Fibroblast of lung (primary cell): Measurements from ENCODE around the gene CCNK. TPM values are rescaled to one million over a fixed set of nuclear protein-coding genes. Genes with fewer than 3 reads are reported as not detected.

Source experiments
- DNase-seq, 2 donors: peaks; one replicate each; pipeline versions ENCODE4 v3.0.0 to v3.0.0-alpha.2; 2010; ENCODE audit warnings: low read depth in 2 of 2
- H2AFZ ChIP-seq: 2 replicates; pipeline ENCODE4 v1.5.1; 2012; ENCODE audit warnings: low read length, control low read depth, inconsistent platforms
- H3K27ac ChIP-seq: 2 replicates; pipeline ENCODE4 v1.5.1; 2011; ENCODE audit warnings: low read length, control low read depth; ENCODE audit not compliant: insufficient read depth
- H3K27me3 ChIP-seq: 2 replicates; pipeline ENCODE4 v1.5.1; 2011; ENCODE audit warnings: mild to moderate bottlenecking, low read length; ENCODE audit not compliant: control insufficient read depth, insufficient read depth
- H3K36me3 ChIP-seq: 2 replicates; pipeline ENCODE4 v1.5.1; 2011; ENCODE audit warnings: low read length; ENCODE audit not compliant: control insufficient read depth, insufficient read depth
- H3K4me1 ChIP-seq: 2 replicates; pipeline ENCODE4 v1.5.1; 2011; ENCODE audit warnings: low read length; ENCODE audit not compliant: control insufficient read depth, insufficient read depth; ENCODE audit errors: extremely low read depth
- H3K4me2 ChIP-seq: 2 replicates; pipeline ENCODE4 v1.5.1; 2011; ENCODE audit warnings: low read length, control low read depth; ENCODE audit not compliant: insufficient read depth; ENCODE audit errors: extremely low read depth
- H3K4me3 ChIP-seq, 4 experiments: fragments of 200-600 bp in 1 of 4; sonication (generic) in 1 of 4; replicated peaks in 1 of 4; 2 replicates each; pipeline ENCODE4 v1.5.1; 2011 to 2016; ENCODE audit warnings: low read length in 4 of 4, low read depth in 3 of 4, mild to moderate bottlenecking in 3 of 4, control low read depth in 2 of 4, inconsistent platforms in 1 of 4, mixed read lengths in 1 of 4; ENCODE audit not compliant: insufficient read depth in 1 of 4; ENCODE audit errors: control extremely low read depth in 1 of 4
- H3K79me2 ChIP-seq: 2 replicates; pipeline ENCODE4 v1.5.1; 2012; ENCODE audit warnings: mild to moderate bottlenecking, low read length, inconsistent platforms; ENCODE audit not compliant: control insufficient read depth, insufficient read depth
- H3K9ac ChIP-seq: 2 replicates; pipeline ENCODE4 v1.5.1; 2011; ENCODE audit warnings: mild to moderate bottlenecking, low read length, control low read depth; ENCODE audit not compliant: insufficient read depth
- H3K9me3 ChIP-seq: 2 replicates; pipeline ENCODE4 v1.5.1; 2012; ENCODE audit warnings: low read depth, low read length; ENCODE audit not compliant: control insufficient read depth, insufficient read depth
- H4K20me1 ChIP-seq: 2 replicates; pipeline ENCODE4 v1.5.1; 2011; ENCODE audit warnings: low read length; ENCODE audit not compliant: control insufficient read depth, insufficient read depth; ENCODE audit errors: extremely low read depth
- EZH2 ChIP-seq: IDR thresholded peaks from 2 replicates; pipeline ENCODE4 v1.5.1; 2012; ENCODE audit warnings: low read length, control low read depth, mild to moderate bottlenecking; ENCODE audit errors: missing control alignments
- polyA plus RNA-seq, 2 donors: library from polyadenylated mRNA; depleted of rRNA in 1 of 2; stranded (reverse) in 1 of 2; unstranded in 1 of 2; fragments of >200 nt; gene quantifications; 2 replicates each; pipeline ENCODE4 v1.2.1, GENCODE V29; 2011 to 2012; ENCODE audit warnings: missing spikeins in 1 of 2
- total RNA-seq: library from RNA; depleted of rRNA; stranded (reverse); fragments of >200 nt; gene quantifications from 2 replicates; pipeline ENCODE4 v1.2.1, GENCODE V29; 2014
- TF ChIP-seq, protein P1 (sequence below), 2 donors: IDR thresholded peaks in 1 of 2; conservative IDR thresholded peaks in 1 of 2; 1 replicate in 1 of 2; 2 replicates in 1 of 2; pipeline ENCODE4 v1.5.1; 2011 to 2012; ENCODE audit warnings: low read length in 2 of 2, control low read depth in 1 of 2, inconsistent platforms in 1 of 2, low read depth in 1 of 2, mild to moderate bottlenecking in 1 of 2

CCNK gene
- total and polyA plus RNA-seq, 2 donors (not counting 1 experiment from before 2014, with no cell fraction given) = 7.3 to 51.0 TPM

DNA sequence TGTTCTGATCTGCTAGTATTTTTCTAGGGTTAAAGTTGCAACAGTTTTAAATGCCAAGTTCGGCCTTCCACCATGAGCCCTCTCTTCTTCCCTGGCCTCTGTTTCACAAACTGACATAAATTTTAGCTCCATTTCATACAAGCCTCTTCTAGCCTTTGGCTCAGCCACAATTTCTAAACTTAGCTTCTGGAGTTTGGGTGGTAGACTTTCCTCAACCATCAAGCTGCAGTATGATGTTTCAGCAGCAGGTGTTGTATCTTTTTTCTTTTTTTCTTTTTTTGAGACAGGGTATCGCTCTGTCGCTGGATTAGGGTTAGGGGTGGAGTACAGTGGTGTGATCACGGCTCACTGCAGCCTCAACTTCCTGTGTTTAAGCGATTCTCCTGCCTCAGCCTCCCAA is 30.0 kb upstream of the CCNK start:
- H2AFZ ChIP-seq = no peak overlapping the region
- TF ChIP-seq, protein P1, sequence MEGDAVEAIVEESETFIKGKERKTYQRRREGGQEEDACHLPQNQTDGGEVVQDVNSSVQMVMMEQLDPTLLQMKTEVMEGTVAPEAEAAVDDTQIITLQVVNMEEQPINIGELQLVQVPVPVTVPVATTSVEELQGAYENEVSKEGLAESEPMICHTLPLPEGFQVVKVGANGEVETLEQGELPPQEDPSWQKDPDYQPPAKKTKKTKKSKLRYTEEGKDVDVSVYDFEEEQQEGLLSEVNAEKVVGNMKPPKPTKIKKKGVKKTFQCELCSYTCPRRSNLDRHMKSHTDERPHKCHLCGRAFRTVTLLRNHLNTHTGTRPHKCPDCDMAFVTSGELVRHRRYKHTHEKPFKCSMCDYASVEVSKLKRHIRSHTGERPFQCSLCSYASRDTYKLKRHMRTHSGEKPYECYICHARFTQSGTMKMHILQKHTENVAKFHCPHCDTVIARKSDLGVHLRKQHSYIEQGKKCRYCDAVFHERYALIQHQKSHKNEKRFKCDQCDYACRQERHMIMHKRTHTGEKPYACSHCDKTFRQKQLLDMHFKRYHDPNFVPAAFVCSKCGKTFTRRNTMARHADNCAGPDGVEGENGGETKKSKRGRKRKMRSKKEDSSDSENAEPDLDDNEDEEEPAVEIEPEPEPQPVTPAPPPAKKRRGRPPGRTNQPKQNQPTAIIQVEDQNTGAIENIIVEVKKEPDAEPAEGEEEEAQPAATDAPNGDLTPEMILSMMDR (conservative IDR thresholded peaks at IDR 0.05 in 1 of 2, IDR thresholded peaks at IDR 0.05 in 1 of 2; ENCODE audit: low read depth in 1 of 2, low read length in 2 of 2) = no peak
- no peak for TF ChIP-seq EZH2
- H3K27me3 ChIP-seq = no peaks in the 10 kb centered on the region
- no peaks in the 10 kb centered on the region for H3K9me3 ChIP-seq
- H3K9ac ChIP-seq = no peak overlapping the region
- no peak overlapping the region for H3K4me3 ChIP-seq
- DNase-seq = no peak
- no peaks in the 10 kb centered on the region for H3K36me3 ChIP-seq
- no peak overlapping the region for H3K27ac ChIP-seq
- no peaks in the 10 kb centered on the region for H4K20me1 ChIP-seq
- no peak overlapping the region for H3K4me2 ChIP-seq
- no peaks in the 10 kb centered on the region for H3K4me1 ChIP-seq
- H3K79me2 ChIP-seq = no peaks in the 10 kb centered on the region

DNA sequence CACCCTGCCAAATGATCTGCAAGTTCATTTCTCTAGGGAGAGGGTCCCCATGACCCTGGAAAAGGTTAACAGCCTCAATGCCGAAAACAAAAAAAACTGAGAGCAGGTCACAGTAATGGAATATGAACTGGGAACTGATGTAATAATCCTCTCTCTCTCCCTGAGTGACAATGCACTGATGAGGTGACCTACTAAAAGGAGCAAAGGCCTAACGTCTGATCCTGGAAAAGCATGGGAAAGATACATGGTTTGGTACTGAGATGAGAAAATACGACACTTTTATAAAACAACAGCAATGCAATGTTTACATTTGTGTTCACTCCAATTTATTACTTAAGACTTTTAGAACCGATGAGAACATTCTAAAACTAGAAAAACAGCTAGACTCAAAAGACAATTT is 28.2 kb upstream of the CCNK start:
- peak in 1 of 2 donors; percentile 19 for DNase-seq
- TF ChIP-seq, protein P1 (conservative IDR thresholded peaks at IDR 0.05 in 1 of 2, IDR thresholded peaks at IDR 0.05 in 1 of 2; ENCODE audit: low read depth in 1 of 2, low read length in 2 of 2) = no peak
- TF ChIP-seq EZH2 = no peak

DNA sequence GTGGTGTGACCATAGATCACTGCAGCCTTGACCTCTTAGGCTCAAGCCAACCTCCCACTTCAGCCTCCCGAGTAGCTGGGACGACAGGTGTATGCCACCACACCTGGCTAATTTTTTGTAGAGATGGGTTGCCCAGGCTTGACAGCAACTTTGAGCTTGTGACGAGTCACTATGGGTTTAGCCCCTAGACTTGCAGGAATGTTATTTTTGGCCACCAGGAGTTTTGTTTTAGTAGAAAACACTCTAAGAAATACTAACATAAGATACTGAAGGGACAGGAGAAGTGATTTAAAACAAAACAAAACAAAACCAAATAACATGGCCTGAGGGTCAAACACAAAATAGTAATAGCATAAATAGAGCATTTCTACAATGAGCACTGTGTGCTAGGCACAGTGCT is 27.0 kb upstream of the CCNK start:
- Histone ChIP-seq H3K4me1 (no peaks in the 10 kb centered on the region), H3K27ac (no peak overlapping the region), H2AFZ (no peak overlapping the region), H3K27me3 (no peaks in the 10 kb centered on the region), H3K9ac (no peak overlapping the region), H4K20me1 (no peaks in the 10 kb centered on the region), H3K36me3 (peaks cover 1% of the 10 kb centered on the region), H3K4me3 (no peak overlapping the region), H3K79me2 (no peaks in the 10 kb centered on the region), H3K4me2 (no peak overlapping the region), H3K9me3 (no peaks in the 10 kb centered on the region)
- no peak for TF ChIP-seq EZH2
- TF ChIP-seq, protein P1 (conservative IDR thresholded peaks at IDR 0.05 in 1 of 2, IDR thresholded peaks at IDR 0.05 in 1 of 2; ENCODE audit: low read depth in 1 of 2, low read length in 2 of 2) = no peak
- peak in 1 of 2 donors; percentile 28 for DNase-seq

More for the DNA sequence above, 28.2 kb upstream of the CCNK start:
- H3K27me3 ChIP-seq = no peaks in the 10 kb centered on the region
- no peak overlapping the region for H3K27ac ChIP-seq
- no peak overlapping the region for H3K4me2 ChIP-seq
- no peaks in the 10 kb centered on the region for H3K9me3 ChIP-seq
- H3K4me3 ChIP-seq = no peak overlapping the region
- no peak overlapping the region for H2AFZ ChIP-seq
- H3K9ac ChIP-seq = no peak overlapping the region
- peaks cover 1% of the 10 kb centered on the region for H3K36me3 ChIP-seq
- no peaks in the 10 kb centered on the region for H3K4me1 ChIP-seq
- no peaks in the 10 kb centered on the region for H3K79me2 ChIP-seq
- H4K20me1 ChIP-seq = no peaks in the 10 kb centered on the region
